Retinal pigment epithelial cell (primary cell): ENCODE data around the gene ADAMTS10.
A peak's percentile ranks its signal among the peaks of the same experiment; 100 is the strongest.

Experiments
- DNase-seq: peaks from one replicate; pipeline ENCODE4 v3.0.0-alpha.2; 2010; ENCODE audit warnings: low read depth
- H3K4me3 ChIP-seq: 2 replicates; pipeline ENCODE4 v1.5.1; 2011; ENCODE audit warnings: mild to moderate bottlenecking, low read length, control low read depth, moderate library complexity
- CTCF ChIP-seq: conservative IDR thresholded peaks from 2 replicates; pipeline ENCODE4 v1.5.1; 2011; ENCODE audit warnings: low read depth, low read length, control low read depth, inconsistent platforms

The ADAMTS10 gene

GRCh38 chr19:8610041-8610935, at the start of gene ADAMTS10:
ADAMTS10 (minus strand) TSS chr19:8610715; CDS start chr19:8605710, 5,005 bp downstream.
- no peak for TF ChIP-seq CTCF
- peak within 1 kb of the TSS; percentile 53 for H3K4me3 ChIP-seq
- no peak for DNase-seq

- H3K4me3 ChIP-seq = no peak overlapping the region
- no peak for TF ChIP-seq CTCF
- no peak for DNase-seq
These were observed 49.4 kb upstream of the ADAMTS10 start for GRCh38 chr19:8659905-8660304.

- no peak overlapping the region for H3K4me3 ChIP-seq
- TF ChIP-seq CTCF = no peak
- DNase-seq = no peak
These were observed 47.4 kb upstream of the ADAMTS10 start for GRCh38 chr19:8657869-8658268.

- no peak for DNase-seq
- no peak for TF ChIP-seq CTCF
- H3K4me3 ChIP-seq = no peak overlapping the region
These were observed 44.8 kb upstream of the ADAMTS10 start for GRCh38 chr19:8655340-8655709.

GRCh38 chr19:8654591-8655339, 44.2 kb upstream of the ADAMTS10 start:
- TF ChIP-seq CTCF = peak; percentile 91
- DNase-seq = no peak
- H3K4me3 ChIP-seq = no peak overlapping the region

GRCh38 chr19:8648240-8648639, 37.7 kb upstream of the ADAMTS10 start:
- no peak overlapping the region for H3K4me3 ChIP-seq
- no peak for TF ChIP-seq CTCF
- DNase-seq = no peak
